SK-N-SH treated with all-trans-retinoic acid at 6 μM for 48 hours (cell line): ENCODE results near the gene TMEM229B.

Source experiments
- ARNTL ChIP-seq: fragments of 450-650 bp; formaldehyde crosslinking; IDR thresholded peaks from 2 replicates; pipeline ENCODE4 v1.5.0; 2020; ENCODE audit warnings: low read depth, mild to moderate bottlenecking, moderate library complexity, borderline replicate concordance
- PATZ1 ChIP-seq: fragments of 250-450 bp; sonication (Bioruptor Pico); IDR thresholded peaks from 2 replicates; pipeline ENCODE4 v1.8.0; 2020; ENCODE audit warnings: mild to moderate bottlenecking, moderate library complexity, borderline replicate concordance
- RARB ChIP-seq: fragments of 250-450 bp; sonication (Bioruptor Pico); IDR thresholded peaks from 2 replicates; pipeline ENCODE4 v1.8.0; 2021; ENCODE audit warnings: mild to moderate bottlenecking, moderate library complexity
- SNAI2 ChIP-seq: fragments of 250-450 bp; sonication (Bioruptor Pico); IDR thresholded peaks from 2 replicates; pipeline ENCODE4 v1.5.0; 2020; ENCODE audit warnings: mild to moderate bottlenecking, moderate library complexity
- TCF4 ChIP-seq: fragments of 250-450 bp; sonication (Bioruptor Pico); IDR thresholded peaks from 2 replicates; pipeline ENCODE4 v1.8.0; 2021; ENCODE audit warnings: mild to moderate bottlenecking, moderate library complexity, borderline replicate concordance
- ZFP3 ChIP-seq: fragments of 250-450 bp; sonication (Bioruptor Pico); IDR thresholded peaks from 2 replicates; pipeline ENCODE4 v1.5.0; 2020; ENCODE audit warnings: mild to moderate bottlenecking, moderate library complexity
- ZFP30 ChIP-seq: fragments of 450-650 bp; formaldehyde crosslinking; IDR thresholded peaks from 2 replicates; pipeline ENCODE4 v1.5.0; 2022; ENCODE audit warnings: mild to moderate bottlenecking, moderate library complexity
- TF ChIP-seq, protein P1 (sequence below): fragments of 250-450 bp; sonication (Bioruptor Pico); IDR thresholded peaks from 2 replicates; pipeline ENCODE4 v1.5.1; 2020; ENCODE audit warnings: low read depth, mild to moderate bottlenecking, moderate library complexity

DNA sequence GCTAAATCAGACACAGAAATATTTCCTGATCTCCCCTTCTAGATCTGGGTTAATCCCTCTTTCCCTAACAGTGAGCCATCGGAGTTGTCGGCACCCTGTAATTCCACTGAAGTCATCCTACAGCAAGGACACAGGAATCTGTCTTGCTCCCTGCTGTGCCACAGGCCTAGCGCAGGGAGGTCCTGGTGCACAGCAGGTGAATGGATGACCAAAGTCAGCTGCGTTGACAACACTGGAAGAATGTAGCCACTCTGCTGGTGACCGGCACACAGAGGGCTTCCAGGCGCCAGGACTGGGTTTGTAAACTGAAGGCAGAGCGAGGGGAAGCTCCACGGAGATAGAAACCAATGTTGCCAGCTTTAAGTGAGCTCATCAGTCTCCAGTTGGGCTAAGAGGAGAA is 23.6 kb downstream of the TMEM229B start:
- no peak for TF ChIP-seq SNAI2
- no peak for TF ChIP-seq TCF4
- TF ChIP-seq, protein P1, sequence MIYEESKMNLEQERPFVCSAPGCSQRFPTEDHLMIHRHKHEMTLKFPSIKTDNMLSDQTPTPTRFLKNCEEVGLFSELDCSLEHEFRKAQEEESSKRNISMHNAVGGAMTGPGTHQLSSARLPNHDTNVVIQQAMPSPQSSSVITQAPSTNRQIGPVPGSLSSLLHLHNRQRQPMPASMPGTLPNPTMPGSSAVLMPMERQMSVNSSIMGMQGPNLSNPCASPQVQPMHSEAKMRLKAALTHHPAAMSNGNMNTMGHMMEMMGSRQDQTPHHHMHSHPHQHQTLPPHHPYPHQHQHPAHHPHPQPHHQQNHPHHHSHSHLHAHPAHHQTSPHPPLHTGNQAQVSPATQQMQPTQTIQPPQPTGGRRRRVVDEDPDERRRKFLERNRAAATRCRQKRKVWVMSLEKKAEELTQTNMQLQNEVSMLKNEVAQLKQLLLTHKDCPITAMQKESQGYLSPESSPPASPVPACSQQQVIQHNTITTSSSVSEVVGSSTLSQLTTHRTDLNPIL (CRISPR knock-in tag): no peak
- no peak for TF ChIP-seq ZFP30 (CRISPR knock-in tag)
- TF ChIP-seq RARB (CRISPR knock-in tag): no peak
- TF ChIP-seq ZFP3 (CRISPR knock-in tag): no peak
- TF ChIP-seq ARNTL (CRISPR knock-in tag): no peak
- TF ChIP-seq PATZ1: no peak
